ENCODE data around the gene PLOD3. TPM values are rescaled to one million over a fixed set of nuclear protein-coding genes. Genes with fewer than 3 reads are reported as not detected.

PLOD3 gene
- polyA plus RNA-seq, 4 donors: 37.3 to 50.9 (median 49.0) TPM

DNA sequence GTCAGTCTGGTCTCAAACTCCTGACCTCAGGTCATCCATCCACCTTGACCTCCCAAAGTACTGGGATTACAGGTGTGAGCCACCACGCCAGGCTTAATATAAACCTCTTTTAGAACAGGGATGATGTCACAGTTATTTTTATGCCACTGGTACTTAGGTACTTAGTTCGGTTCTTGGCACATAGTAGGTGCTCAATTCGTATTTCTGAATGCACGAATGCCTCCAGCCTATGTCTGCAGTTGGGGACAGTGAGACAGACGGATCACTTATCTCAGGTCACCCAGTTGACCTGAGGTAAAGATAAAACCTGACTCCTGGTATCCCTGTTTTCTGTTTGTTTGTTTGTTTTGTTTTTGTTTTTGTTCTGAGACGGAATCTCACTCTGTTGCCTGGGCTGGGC, 31.2 kb downstream of the PLOD3 start:
- no peak for DNase-seq (ENCODE audit: low read depth in 4 of 4, low spot score in 3 of 4)

DNA sequence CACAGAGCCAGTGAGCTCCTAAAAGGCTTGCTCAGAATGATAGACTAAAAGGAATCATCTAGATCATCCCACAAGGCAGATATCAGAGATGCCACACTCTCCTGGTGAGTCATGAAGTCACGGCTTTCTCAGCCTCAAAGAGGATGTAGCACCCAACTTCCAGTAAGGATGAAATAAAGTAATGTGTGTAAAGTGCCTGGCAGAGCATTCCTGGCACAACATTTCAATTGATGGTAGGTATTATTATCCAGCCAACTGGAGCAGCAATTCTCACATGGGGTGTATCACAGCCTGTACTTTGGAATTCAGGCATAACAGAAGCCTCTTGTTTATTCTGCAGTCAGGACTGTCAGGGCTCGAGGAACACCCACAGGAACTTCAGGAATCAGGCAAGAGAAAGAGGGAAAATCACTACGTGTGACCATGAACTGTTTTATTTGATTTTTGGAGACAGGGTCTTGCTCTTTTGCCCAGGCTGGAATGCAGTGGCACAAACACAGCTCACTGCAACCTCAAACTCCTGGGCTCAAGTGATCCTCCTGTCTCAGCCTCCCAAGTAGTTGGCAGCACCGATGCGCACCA, 32.0 kb downstream of the PLOD3 start:
- DNase-seq (ENCODE audit: low read depth in 4 of 4, low spot score in 3 of 4): no peak

DNA sequence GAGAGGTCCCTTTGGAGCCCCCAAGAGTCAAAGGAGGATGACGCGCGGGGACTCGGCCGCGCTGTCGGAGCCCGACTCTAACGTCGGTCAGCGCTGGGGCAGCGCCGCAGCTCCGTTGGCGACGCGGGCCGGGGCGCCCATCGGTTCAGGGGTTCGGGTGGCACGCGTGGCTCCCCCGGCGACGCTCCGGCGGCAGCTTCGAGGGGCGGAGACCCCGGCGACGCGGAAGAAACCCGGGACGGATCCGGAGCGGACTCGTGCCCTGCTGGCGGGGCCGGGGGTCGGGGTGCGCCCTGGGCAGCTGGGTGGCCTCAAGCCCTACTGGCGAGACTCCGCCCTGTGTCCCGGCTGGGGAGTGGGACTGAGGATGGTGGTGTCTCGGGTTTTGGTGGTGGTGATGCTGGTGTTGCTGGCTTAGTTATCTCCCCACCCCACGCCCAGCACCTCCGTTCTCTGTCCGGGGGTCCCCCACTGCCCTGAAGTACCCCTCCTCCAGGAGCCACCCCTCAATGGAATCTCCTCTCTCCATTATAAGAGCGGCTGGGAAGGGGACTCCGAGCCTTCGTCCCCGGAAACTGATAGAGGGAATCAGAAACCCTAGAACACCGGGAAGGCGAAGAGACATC, 37.1 kb downstream of the PLOD3 start, which contains the start of gene NAT16:
TSS of gene NAT16 (minus strand) at position 164 of the 626 bp plus-strand sequence. CDS start 5,486 bp downstream, outside the sequence.
- DNase-seq (ENCODE audit: low read depth in 4 of 4, low spot score in 3 of 4): no peak

- DNase-seq (ENCODE audit: low read depth in 4 of 4, low spot score in 3 of 4): no peak
These were observed 37.7 kb downstream of the PLOD3 start for GRCh38 chr7:101179713-101180112.

- DNase-seq (ENCODE audit: low read depth in 4 of 4, low spot score in 3 of 4): no peak
These were observed 38.3 kb downstream of the PLOD3 start for GRCh38 chr7:101179117-101179516.

- DNase-seq (ENCODE audit: low read depth in 4 of 4, low spot score in 3 of 4): no peak
These were observed 39.7 kb downstream of the PLOD3 start for GRCh38 chr7:101177644-101178043.

DNA sequence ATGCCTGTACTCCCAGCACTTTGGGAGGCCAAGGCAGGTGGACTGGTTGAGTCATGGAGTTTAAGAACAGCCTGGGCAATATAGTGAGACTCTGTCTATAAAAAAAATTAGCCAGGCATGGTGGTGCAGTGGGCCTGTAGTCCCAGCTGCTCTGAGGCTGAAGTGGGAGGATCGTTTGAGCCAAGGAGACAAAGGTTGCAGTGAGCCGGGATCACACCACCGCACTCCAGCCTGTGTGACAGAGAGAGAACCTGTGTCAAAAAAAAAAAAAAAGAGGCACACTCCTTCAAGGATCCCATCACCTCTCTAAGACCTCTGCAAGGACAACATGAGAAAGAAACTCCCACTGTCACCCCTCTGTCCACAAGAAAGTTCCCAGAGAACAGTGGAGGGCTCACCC, 41.7 kb downstream of the PLOD3 start:
- no peak for DNase-seq (ENCODE audit: low read depth in 4 of 4, low spot score in 3 of 4)

DNA sequence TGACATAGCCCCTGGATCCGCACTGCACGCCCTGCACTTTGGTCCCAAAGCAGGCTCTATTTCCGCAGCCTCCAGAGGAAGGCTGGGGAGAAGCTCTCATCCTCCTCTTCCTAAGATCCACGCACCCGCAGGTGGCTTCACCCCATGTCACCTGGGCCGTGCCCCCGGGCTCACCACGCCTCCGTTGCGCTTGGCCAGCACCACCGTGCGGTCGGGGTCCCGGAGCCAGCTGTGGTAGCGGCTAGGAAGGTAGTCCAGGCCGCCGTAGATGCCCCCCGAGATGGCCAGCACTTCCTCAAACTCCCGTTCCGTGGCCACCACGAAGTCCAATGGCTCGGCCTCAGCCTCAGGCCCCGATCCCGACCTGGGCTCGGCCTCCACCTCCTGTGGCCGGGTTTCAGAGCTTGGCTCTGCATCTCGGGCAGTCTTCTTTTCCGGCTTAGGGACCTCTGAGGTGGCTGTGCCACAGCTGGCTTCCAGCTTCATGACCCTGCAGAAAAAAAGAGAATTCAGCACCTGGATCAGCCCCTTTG, 43.0 kb downstream of the PLOD3 start:
- DNase-seq (ENCODE audit: low read depth in 4 of 4, low spot score in 3 of 4): no peak

DNA sequence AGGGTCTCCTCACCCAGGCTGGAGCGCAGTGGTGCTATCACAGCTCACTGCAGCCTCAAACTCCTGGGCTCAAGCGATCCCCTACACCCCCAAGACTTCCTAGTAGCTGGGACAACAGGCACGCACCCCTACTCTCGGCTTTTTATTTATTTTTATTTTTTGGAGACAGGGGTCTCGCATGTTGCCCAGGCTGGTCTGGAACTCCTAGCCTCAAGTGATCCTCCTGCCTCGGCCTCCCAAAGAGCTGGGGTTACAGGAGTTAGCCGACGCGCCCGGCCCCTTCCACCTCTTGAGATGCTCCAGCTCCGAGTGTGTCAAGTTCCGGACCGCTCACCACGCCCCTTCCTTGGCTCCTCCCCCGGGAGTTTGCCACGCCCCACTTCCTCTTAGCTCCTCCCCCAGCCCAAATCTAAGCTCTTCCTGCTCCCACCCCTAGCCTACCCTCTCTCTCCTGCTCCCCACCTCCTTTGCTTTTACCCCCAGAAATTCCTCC, 43.6 kb downstream of the PLOD3 start:
- no peak for DNase-seq (ENCODE audit: low read depth in 4 of 4, low spot score in 3 of 4)

- DNase-seq (ENCODE audit: low read depth in 4 of 4, low spot score in 3 of 4): no peak
These were observed 44.3 kb downstream of the PLOD3 start for GRCh38 chr7:101172854-101173751.

- no peak for DNase-seq (ENCODE audit: low read depth in 4 of 4, low spot score in 3 of 4)
These were observed 45.2 kb downstream of the PLOD3 start for GRCh38 chr7:101172005-101172853.

DNA sequence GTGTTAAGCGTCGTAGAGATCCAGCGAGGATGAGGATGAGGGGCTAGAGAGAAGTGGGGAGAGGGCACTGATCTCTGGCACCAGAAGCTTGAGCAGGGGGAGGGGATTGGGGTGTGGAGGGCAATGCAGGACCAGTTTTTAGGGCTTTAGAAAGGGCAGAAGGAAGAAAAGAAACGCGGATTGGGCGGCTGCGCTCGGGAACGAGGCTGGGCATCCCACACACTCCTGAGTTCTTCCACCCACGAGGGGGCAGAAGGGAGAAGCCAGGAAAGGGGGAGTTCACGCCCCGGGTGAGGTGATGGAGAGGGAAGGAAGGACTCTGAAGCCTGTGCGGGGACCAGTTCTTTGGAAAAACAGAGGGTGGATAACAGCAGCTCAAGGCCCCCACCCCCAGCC, 45.9 kb downstream of the PLOD3 start:
- no peak for DNase-seq (ENCODE audit: low read depth in 4 of 4, low spot score in 3 of 4)

DNA sequence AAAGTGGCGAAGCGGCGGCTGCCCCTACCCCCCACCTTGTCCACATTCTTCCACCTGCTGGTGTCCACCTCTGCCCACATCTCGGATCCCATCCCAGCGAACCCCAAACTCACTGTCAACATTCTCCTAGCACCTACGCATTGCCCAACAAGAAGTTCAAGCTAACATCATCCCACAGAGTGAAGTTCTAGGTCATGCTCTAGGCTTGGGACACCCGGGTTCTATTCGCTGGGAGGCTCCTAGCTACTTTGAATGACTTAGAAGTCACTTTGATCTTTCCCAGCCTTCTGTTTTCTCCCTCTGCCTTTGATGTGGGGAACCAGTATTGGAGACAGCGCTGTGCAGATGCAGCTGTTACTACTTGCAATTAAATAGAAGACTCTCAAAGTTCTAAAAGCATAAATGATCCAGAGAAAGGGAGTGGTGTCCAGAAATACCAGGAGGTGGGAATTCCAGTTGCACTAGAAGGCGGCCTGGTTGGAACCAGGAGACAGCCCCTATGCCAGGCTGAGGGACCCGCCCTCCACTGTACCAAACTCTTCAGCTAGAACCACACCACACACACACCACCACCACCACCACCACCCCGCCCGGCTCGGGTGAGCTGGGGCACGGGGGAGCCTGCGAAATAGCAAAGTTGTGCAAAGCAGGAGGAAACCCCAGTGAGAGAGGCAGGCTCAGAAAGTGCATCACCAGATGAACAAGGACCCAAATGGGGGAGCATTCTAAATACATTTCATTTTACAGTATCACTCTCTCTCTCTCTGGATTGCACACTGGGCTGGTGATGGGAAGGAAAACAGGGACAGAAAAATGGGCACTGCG, 46.6 kb downstream of the PLOD3 start:
- DNase-seq (ENCODE audit: low read depth in 4 of 4, low spot score in 3 of 4): no peak

- no peak for DNase-seq (ENCODE audit: low read depth in 4 of 4, low spot score in 3 of 4)
These were observed 47.4 kb downstream of the PLOD3 start for GRCh38 chr7:101169838-101170551.

- no peak for DNase-seq (ENCODE audit: low read depth in 4 of 4, low spot score in 3 of 4)
These were observed 48.1 kb downstream of the PLOD3 start for GRCh38 chr7:101169110-101169837.

GRCh38 chr7:101168412-101169049, 48.9 kb downstream of the PLOD3 start:
- no peak for DNase-seq (ENCODE audit: low read depth in 4 of 4, low spot score in 3 of 4)

- no peak for DNase-seq (ENCODE audit: low read depth in 4 of 4, low spot score in 3 of 4)
These were observed 49.6 kb downstream of the PLOD3 start for GRCh38 chr7:101167645-101168411.
